Natural killer cell (primary cell): ENCODE results near the gene SUMO3. TPM values are rescaled to one million over a fixed set of nuclear protein-coding genes. Genes with fewer than 3 reads are reported as not detected.

Experiments
- ATAC-seq, 3 donors: fragments of 150-1000 bp in 2 of 3; fragments of 200-7000 bp in 1 of 3; cut with Tn5 transposase; 1 replicate in 1 of 3; 2 replicates in 2 of 3; pipeline ENCODE4 v1.10.0; 2021; ENCODE audit warnings: mild to moderate bottlenecking in 2 of 3, moderate library complexity in 2 of 3
- DNase-seq, 2 donors: peaks; one replicate each; pipeline versions ENCODE4 v3.0.0 to v3.0.0-alpha.2; 2013 to 2021; ENCODE audit warnings: mixed read lengths in 1 of 2
- H3K27ac ChIP-seq: one replicate; pipeline ENCODE4 v1.5.1; 2013; ENCODE audit warnings: mild to moderate bottlenecking, low read length
- H3K27me3 ChIP-seq: one replicate; pipeline ENCODE4 v1.6.1; 2013; ENCODE audit warnings: low read length; ENCODE audit not compliant: control insufficient read depth, insufficient read depth
- H3K36me3 ChIP-seq: one replicate; pipeline ENCODE4 v1.6.1; 2013; ENCODE audit warnings: low read length; ENCODE audit not compliant: control insufficient read depth, insufficient read depth
- H3K4me1 ChIP-seq: one replicate; pipeline ENCODE4 v1.6.1; 2013; ENCODE audit warnings: low read length; ENCODE audit not compliant: control insufficient read depth, insufficient read depth
- H3K4me3 ChIP-seq: one replicate; pipeline ENCODE4 v1.5.1; 2013; ENCODE audit warnings: low read length
- H3K9me3 ChIP-seq: one replicate; pipeline ENCODE4 v1.6.1; 2013; ENCODE audit warnings: low read length; ENCODE audit not compliant: control insufficient read depth, insufficient read depth
- H3K27ac Mint-ChIP-seq, 2 donors: one replicate each; pipeline ENCODE4 v1.8.0; 2022; ENCODE audit warnings: mild to moderate bottlenecking in 2 of 2, mixed read lengths in 2 of 2, moderate library complexity in 1 of 2
- H3K27me3 Mint-ChIP-seq, 2 donors: one replicate each; pipeline ENCODE4 v1.8.0; 2022; ENCODE audit warnings: low read depth in 2 of 2, mixed read lengths in 2 of 2
- H3K36me3 Mint-ChIP-seq: one replicate; pipeline ENCODE4 v1.8.0; 2022; ENCODE audit warnings: mixed read lengths
- H3K4me1 Mint-ChIP-seq, 2 donors: one replicate each; pipeline ENCODE4 v1.8.0; 2022; ENCODE audit warnings: mixed read lengths in 2 of 2
- H3K4me3 Mint-ChIP-seq: one replicate; pipeline ENCODE4 v1.8.0; 2022; ENCODE audit warnings: mild to moderate bottlenecking, moderate library complexity, mixed read lengths
- H3K9me3 Mint-ChIP-seq, 2 donors: one replicate each; pipeline ENCODE4 v1.8.0; 2022; ENCODE audit warnings: mixed read lengths in 2 of 2
- CTCF ChIP-seq: fragments of 200-600 bp; IDR thresholded peaks from one replicate; pipeline ENCODE4 v1.8.0; 2022; ENCODE audit warnings: antibody characterized with exemption
- WGBS: methylation state at CpG from one replicate; pipeline ENCODE4 v1.1.7; 2013; ENCODE audit warnings: missing lambda C conversion rate; ENCODE audit not compliant: insufficient coverage; 5-methylcytosine and 5-hydroxymethylcytosine counted together
- intact Hi-C: fragments of 100-400 bp; cut with micrococcal nuclease; formaldehyde crosslinking; loops from one replicate; pipeline ENCODE4 v1.14.2; 2022
- total RNA-seq, 4 donors: library from RNA; stranded (reverse); fragments of 120-200 nt in 1 of 4; gene quantifications; one replicate each; pipeline versions ENCODE4 v1.2.3 to v1.2.4, GENCODE V29; 2013 to 2022

The SUMO3 gene
- total RNA-seq, 3 donors from 2014 or later (not counting 1 experiment from before 2014, with no cell fraction given): 64.0 to 70.1 (median 65.2) TPM

GRCh38 chr21:44865561-44866280, 47.9 kb upstream of the SUMO3 start:
- H3K27me3 Mint-ChIP-seq: no peaks in the 10 kb centered on the region
- peak overlapping the region; percentile 18 to 75 for H3K27ac Mint-ChIP-seq
- no peaks in the 10 kb centered on the region for H3K9me3 ChIP-seq
- no peak overlapping the region for H3K27ac ChIP-seq
- no peaks in the 10 kb centered on the region for H3K27me3 ChIP-seq
- ATAC-seq (peak; percentile 20 to 56 (median 46)), DNase-seq (peak in 1 of 2 donors; percentile 55)
- TF ChIP-seq CTCF: no peak
- H3K36me3 ChIP-seq: peaks cover 20% of the 10 kb centered on the region
- H3K4me1 ChIP-seq: peaks cover 52% of the 10 kb centered on the region
- H3K4me3 ChIP-seq: no peak overlapping the region
- intact Hi-C loops: no loop called here
- H3K9me3 Mint-ChIP-seq: no peaks in the 10 kb centered on the region
- peak overlapping the region; percentile 48 for H3K4me3 Mint-ChIP-seq
- no peaks in the 10 kb centered on the region for H3K36me3 Mint-ChIP-seq
- 32% methylated on average over 12 of the region's 12 CpGs for WGBS
- peaks cover 65 to 70% of the 10 kb centered on the region in 2 donors for H3K4me1 Mint-ChIP-seq

GRCh38 chr21:44862869-44863685, 45.2 kb upstream of the SUMO3 start:
- H3K27ac Mint-ChIP-seq: peak overlapping the region in 1 of 2 donors; percentile 69
- no peak overlapping the region for H3K4me3 Mint-ChIP-seq
- Histone ChIP-seq H3K9me3 (no peaks in the 10 kb centered on the region), H3K4me3 (no peak overlapping the region), H3K27me3 (no peaks in the 10 kb centered on the region), H3K36me3 (peaks cover 36% of the 10 kb centered on the region), H3K27ac (no peak overlapping the region), H3K4me1 (peaks cover 35% of the 10 kb centered on the region)
- 93% methylated on average over 25 of the region's 25 CpGs for WGBS
- TF ChIP-seq CTCF: no peak
- H3K27me3 Mint-ChIP-seq: no peaks in the 10 kb centered on the region
- no peaks in the 10 kb centered on the region for H3K9me3 Mint-ChIP-seq
- DNase-seq (no peak), ATAC-seq (no peak)
- H3K4me1 Mint-ChIP-seq: peaks cover 52 to 69% of the 10 kb centered on the region in 2 donors
- H3K36me3 Mint-ChIP-seq: no peaks in the 10 kb centered on the region
- intact Hi-C loops: no loop called here

GRCh38 chr21:44858791-44859190, 40.9 kb upstream of the SUMO3 start:
- Mint-ChIP-seq H3K36me3 (no peaks in the 10 kb centered on the region), H3K27ac (no peak overlapping the region), H3K4me3 (no peak overlapping the region), H3K27me3 (no peaks in the 10 kb centered on the region), H3K4me1 (peaks cover 37 to 55% of the 10 kb centered on the region in 2 donors), H3K9me3 (no peaks in the 10 kb centered on the region)
- Histone ChIP-seq H3K9me3 (no peaks in the 10 kb centered on the region), H3K27me3 (no peaks in the 10 kb centered on the region), H3K36me3 (peaks cover 60% of the 10 kb centered on the region), H3K4me1 (peaks cover 19% of the 10 kb centered on the region), H3K27ac (no peak overlapping the region), H3K4me3 (no peak overlapping the region)
- DNase-seq: no peak
- 93% methylated on average over 10 of the region's 10 CpGs for WGBS
- intact Hi-C loops: no loop called here
- ATAC-seq: no peak
- no peak for TF ChIP-seq CTCF
